Neural cell (in vitro differentiated cells): ENCODE measurements around the gene CUL3. TPM values are rescaled to one million over a fixed set of nuclear protein-coding genes. Genes with fewer than 3 reads are reported as not detected.

Source experiments
- H2AFZ ChIP-seq: fragments of 200-600, 300-800 bp; sonication (generic), shearing (Covaris generic); 2 replicates; pipeline ENCODE4 v1.6.0; 2014; ENCODE audit warnings: low read depth, mild to moderate bottlenecking, antibody characterized with exemption, low read length, moderate library complexity
- H3F3A ChIP-seq: fragments of 200-600 bp; shearing (Covaris generic); 2 replicates; pipeline ENCODE4 v1.6.1; 2016; ENCODE audit warnings: mild to moderate bottlenecking, moderate library complexity, mixed read lengths, antibody characterized with exemption, low read length; ENCODE audit not compliant: insufficient read depth, poor library complexity, severe bottlenecking
- H3K27ac ChIP-seq: fragments of 200-600, 300-800 bp; sonication (generic), shearing (Covaris generic); 2 replicates; pipeline ENCODE4 v1.5.1; 2014; ENCODE audit warnings: mild to moderate bottlenecking, low read length, moderate library complexity
- H3K27me3 ChIP-seq: fragments of 300-800, 200-600 bp; sonication (generic), shearing (Covaris generic); 2 replicates; pipeline ENCODE4 v1.6.0; 2014; ENCODE audit warnings: mild to moderate bottlenecking, low read depth, low read length, moderate library complexity; ENCODE audit not compliant: insufficient read depth
- H3K36me3 ChIP-seq: fragments of 300-800, 200-600 bp; sonication (generic), shearing (Covaris generic); 2 replicates; pipeline ENCODE4 v1.5.1; 2014; ENCODE audit warnings: mild to moderate bottlenecking, antibody characterized with exemption, low read length, moderate library complexity; ENCODE audit not compliant: insufficient read depth
- H3K4me2 ChIP-seq: fragments of 300-800, 200-600 bp; sonication (generic), shearing (Covaris generic); 2 replicates; pipeline ENCODE4 v1.6.0; 2014; ENCODE audit warnings: mild to moderate bottlenecking, low read length
- H3K4me3 ChIP-seq: fragments of 300-800, 200-600 bp; sonication (generic), shearing (Covaris generic); 2 replicates; pipeline ENCODE4 v1.5.1; 2014; ENCODE audit warnings: mild to moderate bottlenecking, low read length, moderate library complexity
- H3K79me2 ChIP-seq: fragments of 200-600 bp; shearing (Covaris generic); replicated peaks from 2 replicates; pipeline ENCODE4 v1.6.0; 2014; ENCODE audit warnings: mild to moderate bottlenecking, low read length, moderate library complexity; ENCODE audit not compliant: insufficient read depth
- H3K9ac ChIP-seq: fragments of 300-800, 200-600 bp; sonication (generic), shearing (Covaris generic); 2 replicates; pipeline ENCODE4 v1.6.1; 2016; ENCODE audit warnings: mild to moderate bottlenecking, low read length, mixed read lengths
- H3K9me2 ChIP-seq: fragments of 200-600 bp; shearing (Covaris generic); 2 replicates; pipeline ENCODE4 v1.6.1; 2016; ENCODE audit warnings: mild to moderate bottlenecking, low read length, mixed read lengths; ENCODE audit not compliant: insufficient read depth
- H3K9me3 ChIP-seq: fragments of 200-600, 300-800 bp; sonication (generic), shearing (Covaris generic); 2 replicates; pipeline ENCODE4 v1.6.1; 2016; ENCODE audit warnings: mild to moderate bottlenecking, mixed run types, low read length, moderate library complexity, mixed read lengths
- H4K20me1 ChIP-seq: fragments of 200-600 bp; shearing (Covaris generic); 2 replicates; pipeline ENCODE4 v1.6.1; 2016; ENCODE audit warnings: mild to moderate bottlenecking, mixed run types; ENCODE audit not compliant: insufficient read depth
- CTCF ChIP-seq: fragments of 450-650 bp; IDR thresholded peaks from 2 replicates; pipeline ENCODE4 v1.5.1; 2014; ENCODE audit warnings: antibody characterized with exemption, mild to moderate bottlenecking, moderate library complexity; ENCODE audit not compliant: poor library complexity, severe bottlenecking
- EP300 ChIP-seq: fragments of 450-650 bp; conservative IDR thresholded peaks from 2 replicates; pipeline ENCODE4 v1.6.1; 2014; ENCODE audit warnings: antibody characterized with exemption, mild to moderate bottlenecking, moderate library complexity; ENCODE audit not compliant: poor library complexity, severe bottlenecking
- EZH2 ChIP-seq: fragments of 200-600, 300-800 bp; shearing (Covaris generic), sonication (generic); IDR thresholded peaks from 2 replicates; pipeline ENCODE4 v1.6.1; 2014; ENCODE audit warnings: antibody characterized with exemption, low read length, borderline replicate concordance, mild to moderate bottlenecking; ENCODE audit not compliant: insufficient read depth, poor library complexity, severe bottlenecking
- MXI1 ChIP-seq: fragments of 450-650 bp; conservative IDR thresholded peaks from 2 replicates; pipeline ENCODE4 v1.6.1; 2014; ENCODE audit warnings: antibody characterized with exemption, mild to moderate bottlenecking; ENCODE audit not compliant: poor library complexity, severe bottlenecking
- POLR2AphosphoS5 ChIP-seq: IDR thresholded peaks from 2 replicates; pipeline ENCODE4 v1.6.1; 2012
- RAD21 ChIP-seq: fragments of 450-650 bp; conservative IDR thresholded peaks from 2 replicates; pipeline ENCODE4 v1.6.1; 2014; ENCODE audit warnings: antibody characterized with exemption, mild to moderate bottlenecking, moderate library complexity
- REST ChIP-seq: IDR thresholded peaks from 2 replicates; pipeline ENCODE4 v1.6.1; 2012; ENCODE audit warnings: borderline replicate concordance
- SMC3 ChIP-seq: fragments of 450-650 bp; conservative IDR thresholded peaks from 2 replicates; pipeline ENCODE4 v1.6.1; 2014; ENCODE audit warnings: antibody characterized with exemption, mild to moderate bottlenecking, moderate library complexity; ENCODE audit not compliant: poor library complexity
- TAF1 ChIP-seq: IDR thresholded peaks from 2 replicates; pipeline ENCODE4 v1.6.1; 2012; ENCODE audit warnings: low read depth
- polyA plus RNA-seq: library from polyadenylated mRNA; depleted of rRNA; stranded (reverse); fragments of >200 nt; gene quantifications from 2 replicates; pipeline ENCODE4 v1.2.3, GENCODE V29; 2014

The CUL3 gene
- polyA plus RNA-seq, 1 donor from 2014 or later: 53.9 TPM

GRCh38 chr2:224573724-224574123 is 11.4 kb downstream of the CUL3 start:
- Histone ChIP-seq H3K79me2 (peaks cover 99% of the 10 kb centered on the region), H3K4me3 (no peak overlapping the region), H4K20me1 (no peaks in the 10 kb centered on the region), H3K4me2 (no peak overlapping the region), H2AFZ (no peak overlapping the region), H3K27me3 (no peaks in the 10 kb centered on the region), H3K36me3 (no peaks in the 10 kb centered on the region), H3K9me2 (no peaks in the 10 kb centered on the region), H3F3A (no peaks in the 10 kb centered on the region), H3K9me3 (no peaks in the 10 kb centered on the region), H3K9ac (no peak overlapping the region), H3K27ac (no peak overlapping the region)
- TF ChIP-seq POLR2AphosphoS5 (no peak), EZH2 (no peak), TAF1 (no peak), RAD21 (no peak), REST (no peak), MXI1 (no peak), EP300 (no peak), SMC3 (no peak), CTCF (no peak)

- H3K36me3 ChIP-seq: no peaks in the 10 kb centered on the region
- H3K27me3 ChIP-seq: no peaks in the 10 kb centered on the region
- H3K79me2 ChIP-seq: peaks cover 98% of the 10 kb centered on the region
- no peaks in the 10 kb centered on the region for H3K9me3 ChIP-seq
- no peak overlapping the region for H3K4me3 ChIP-seq
- H4K20me1 ChIP-seq: no peaks in the 10 kb centered on the region
- no peaks in the 10 kb centered on the region for H3K9me2 ChIP-seq
- no peak overlapping the region for H2AFZ ChIP-seq
- H3K9ac ChIP-seq: no peak overlapping the region
- no peak overlapping the region for H3K4me2 ChIP-seq
- H3F3A ChIP-seq: no peaks in the 10 kb centered on the region
- TF ChIP-seq SMC3: no peak
- TF ChIP-seq REST: no peak
- TF ChIP-seq RAD21: no peak
- TF ChIP-seq POLR2AphosphoS5: no peak
- no peak for TF ChIP-seq TAF1
- no peak for TF ChIP-seq CTCF
- no peak for TF ChIP-seq EZH2
- no peak for TF ChIP-seq MXI1
- no peak for TF ChIP-seq EP300
- no peak overlapping the region for H3K27ac ChIP-seq
Measured at GRCh38 chr2:224572338-224572737, 12.8 kb downstream of the CUL3 start.
